Right atrium auricular region (tissue), 2 donors: ENCODE measurements around the gene PRXL2C. TPM values are rescaled to one million over a fixed set of nuclear protein-coding genes. Genes with fewer than 3 reads are reported as not detected.

Experiments used
- DNase-seq: peaks from one replicate; pipeline ENCODE4 v3.0.0-alpha.2; 2019; ENCODE audit warnings: low spot score
- H3K27ac ChIP-seq, 2 donors: fragments of 200-600 bp; sonication (generic); 1 replicate in 1 of 2; 2 replicates in 1 of 2; pipeline ENCODE4 v1.5.1; 2016 to 2019
- H3K27me3 ChIP-seq, 2 donors: fragments of 200-600 bp; sonication (generic); one replicate each; pipeline versions ENCODE4 v1.5.1 to v1.6.0; 2017 to 2019
- H3K36me3 ChIP-seq: fragments of 200-600 bp; sonication (generic); one replicate; pipeline ENCODE4 v1.5.1; 2016
- H3K4me1 ChIP-seq, 2 donors: fragments of 200-600 bp; sonication (generic); one replicate each; pipeline versions ENCODE4 v1.5.1 to v1.6.0; 2017 to 2019
- H3K4me3 ChIP-seq, 2 donors: fragments of 200-600 bp; sonication (generic); 1 replicate in 1 of 2; 2 replicates in 1 of 2; pipeline ENCODE4 v1.5.1; 2017 to 2019; ENCODE audit warnings: mild to moderate bottlenecking in 1 of 2, moderate library complexity in 1 of 2
- H3K9me3 ChIP-seq, 2 donors: fragments of 200-600 bp; sonication (generic); one replicate each; pipeline ENCODE4 v1.5.1; 2019
- CTCF ChIP-seq, 2 donors: fragments of 200-600 bp; sonication (generic); IDR thresholded peaks; one replicate each; pipeline ENCODE4 v1.5.1; 2019; ENCODE audit warnings: antibody characterized with exemption in 2 of 2
- total RNA-seq, 2 donors: library from RNA; depleted of rRNA; stranded (reverse); fragments of >200 nt; gene quantifications; one replicate each; pipeline ENCODE4 v1.1.0, GENCODE V29; 2016

PRXL2C gene
- total RNA-seq, 2 donors from 2014 or later = 14.2 to 22.4 TPM

- TF ChIP-seq CTCF (IDR thresholded peaks at IDR 0.05) = peak in 1 of 2 donors; percentile 14
- Histone ChIP-seq H3K27ac (peak overlapping the region; percentile 95 to 96), H3K4me3 (peak overlapping the region; percentile 64 to 68), H3K9me3 (no peaks in the 10 kb centered on the region), H3K4me1 (peaks cover 0 to 23% of the 10 kb centered on the region in 2 donors), H3K36me3 (peaks cover 12% of the 10 kb centered on the region), H3K27me3 (no peaks in the 10 kb centered on the region)
- DNase-seq = peak; percentile 90
These were observed 493 bp downstream of the PRXL2C start for GRCh38 chr9:96654450-96655197.

- H3K36me3 ChIP-seq = peaks cover 24% of the 10 kb centered on the region
- no peak for DNase-seq
- H3K4me1 ChIP-seq = peaks cover 0 to 19% of the 10 kb centered on the region in 2 donors
- H3K4me3 ChIP-seq = no peak overlapping the region
- peak in 1 of 2 donors; percentile 36 for TF ChIP-seq CTCF (IDR thresholded peaks at IDR 0.05)
- no peaks in the 10 kb centered on the region for H3K27me3 ChIP-seq
- H3K27ac ChIP-seq = no peak overlapping the region
- H3K9me3 ChIP-seq = no peaks in the 10 kb centered on the region
These were observed 3.5 kb downstream of the PRXL2C start for GRCh38 chr9:96651626-96652025.

GRCh38 chr9:96649620-96650324 lies 5.3 kb downstream of the PRXL2C start:
- no peak overlapping the region for H3K27ac ChIP-seq
- no peaks in the 10 kb centered on the region for H3K9me3 ChIP-seq
- TF ChIP-seq CTCF (IDR thresholded peaks at IDR 0.05) = no peak
- H3K4me3 ChIP-seq = no peak overlapping the region
- peak; percentile 5 for DNase-seq
- no peaks in the 10 kb centered on the region for H3K27me3 ChIP-seq
- peaks cover 0 to 7% of the 10 kb centered on the region in 2 donors for H3K4me1 ChIP-seq
- peaks cover 24% of the 10 kb centered on the region for H3K36me3 ChIP-seq

- Histone ChIP-seq H3K27ac (no peak overlapping the region), H3K27me3 (no peaks in the 10 kb centered on the region), H3K36me3 (peaks cover 38% of the 10 kb centered on the region), H3K9me3 (no peaks in the 10 kb centered on the region), H3K4me3 (no peak overlapping the region), H3K4me1 (no peaks in the 10 kb centered on the region)
- DNase-seq = no peak
- no peak for TF ChIP-seq CTCF (IDR thresholded peaks at IDR 0.05)
These were observed 8.8 kb downstream of the PRXL2C start for GRCh38 chr9:96646081-96646991.

- peaks cover 23% of the 10 kb centered on the region for H3K36me3 ChIP-seq
- TF ChIP-seq CTCF (IDR thresholded peaks at IDR 0.05) = no peak
These were observed 11.0 kb downstream of the PRXL2C start for GRCh38 chr9:96644137-96644536.

More at GRCh38 chr9:96644137-96644536, 11.0 kb downstream of the PRXL2C start:
- no peak overlapping the region for H3K4me3 ChIP-seq
- no peak for DNase-seq
- no peaks in the 10 kb centered on the region for H3K27me3 ChIP-seq
- no peaks in the 10 kb centered on the region for H3K9me3 ChIP-seq
- no peaks in the 10 kb centered on the region for H3K4me1 ChIP-seq
- H3K27ac ChIP-seq = no peak overlapping the region
